CD1c-positive myeloid dendritic cell (primary cell): ENCODE results near the gene BRD2.

Experiments
- DNase-seq: peaks from one replicate; pipeline ENCODE4 v3.0.0-alpha.2; 2016; ENCODE audit errors: extremely low spot score

Gene BRD2

DNA sequence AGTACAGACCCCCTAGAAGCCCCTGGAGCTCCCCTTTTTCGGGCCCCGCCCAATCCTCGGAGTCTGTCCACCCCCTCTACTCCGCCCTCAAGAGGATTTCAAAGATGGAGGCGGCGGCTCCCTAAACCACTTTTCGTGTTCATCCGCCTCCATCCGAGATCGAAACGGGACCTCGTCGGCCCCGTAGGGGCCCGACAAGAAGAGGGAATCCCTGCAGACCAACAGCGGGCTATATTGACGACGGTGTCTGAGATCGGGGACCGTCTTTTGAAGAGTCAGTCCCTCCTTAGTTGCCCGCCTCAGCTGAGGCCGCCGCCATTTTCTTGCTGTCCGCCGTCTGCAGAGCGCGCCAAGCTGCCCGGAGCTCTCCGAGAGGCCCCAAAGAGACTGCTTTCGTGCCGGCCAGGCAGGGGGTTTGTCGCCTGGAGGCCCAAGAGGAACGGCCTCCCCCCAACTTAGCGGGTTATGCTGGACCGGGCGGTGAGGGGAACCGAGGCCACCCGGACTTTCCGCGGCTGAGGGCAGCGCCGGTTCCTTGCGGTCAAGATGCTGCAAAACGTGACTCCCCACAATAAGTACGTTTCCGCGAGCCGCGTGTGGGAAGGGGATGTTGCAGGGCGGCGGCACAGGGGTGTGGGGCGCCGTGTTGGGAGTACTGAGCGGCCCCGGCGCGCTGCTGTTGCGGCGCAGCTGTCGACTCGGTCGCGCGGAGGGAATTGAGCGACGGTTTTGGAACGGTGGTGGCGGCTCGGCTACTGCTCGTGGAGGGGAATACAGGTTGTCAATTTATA, 4.2 kb downstream of the BRD2 start:
- peak; percentile 54 for DNase-seq

DNA sequence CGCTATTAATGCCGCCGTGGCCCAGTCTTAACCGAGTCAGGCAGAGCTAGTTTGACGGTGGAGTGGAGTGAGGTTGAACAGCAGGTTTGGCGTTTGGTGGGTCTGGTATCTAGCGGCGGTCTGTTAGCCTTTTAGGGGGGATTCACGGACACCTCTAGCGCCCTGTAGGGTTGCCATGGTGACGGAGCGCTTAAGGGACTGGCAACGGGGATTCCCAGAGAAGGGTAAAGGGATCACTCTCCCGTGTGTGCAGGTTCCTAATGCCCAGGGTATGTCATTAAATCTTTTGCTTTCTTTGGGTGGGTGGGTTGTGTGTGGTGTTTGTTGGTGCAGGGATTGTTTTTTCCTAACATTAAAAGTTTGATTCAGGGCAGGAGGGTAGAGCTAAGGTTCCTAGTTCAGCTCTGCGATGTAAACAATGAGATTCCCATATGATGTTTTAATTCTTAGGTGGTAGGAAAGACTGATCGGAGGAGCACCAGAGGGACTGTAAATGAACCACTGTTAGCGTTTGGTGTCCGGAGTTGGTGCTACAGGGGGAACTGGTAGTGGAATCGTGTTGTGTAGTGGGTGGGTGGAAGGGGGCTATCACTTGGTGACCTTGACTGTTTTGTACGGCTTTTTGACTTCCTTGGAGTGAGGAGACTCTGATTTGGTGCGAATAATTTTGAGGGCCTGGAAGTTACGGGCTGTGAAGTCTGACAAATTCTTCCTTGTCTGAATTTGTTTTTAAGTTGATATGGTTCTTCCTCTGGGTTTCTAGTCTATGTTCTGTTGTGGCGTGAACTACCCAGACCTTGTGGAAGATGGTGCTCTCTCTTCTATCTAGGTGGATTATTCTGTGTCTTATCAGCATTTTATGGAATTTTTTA, 5.0 kb downstream of the BRD2 start:
- DNase-seq: peak; percentile 59

DNA sequence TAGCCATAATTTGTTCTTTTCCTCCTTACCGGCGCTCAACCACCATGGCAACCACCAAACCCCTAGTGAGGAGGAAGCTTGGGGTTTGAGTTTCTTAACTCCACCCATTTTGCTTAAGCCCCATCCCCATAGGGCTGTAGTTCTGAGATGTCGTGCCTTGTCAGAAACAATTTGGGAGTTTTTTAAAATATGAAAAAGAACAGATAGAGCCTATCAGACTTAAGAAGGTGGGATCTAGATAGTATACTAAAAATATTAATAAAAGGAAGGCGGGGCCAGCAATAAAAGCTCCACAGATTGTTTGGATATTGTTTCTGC, 5.6 kb downstream of the BRD2 start:
- peak; percentile 48 for DNase-seq

DNA sequence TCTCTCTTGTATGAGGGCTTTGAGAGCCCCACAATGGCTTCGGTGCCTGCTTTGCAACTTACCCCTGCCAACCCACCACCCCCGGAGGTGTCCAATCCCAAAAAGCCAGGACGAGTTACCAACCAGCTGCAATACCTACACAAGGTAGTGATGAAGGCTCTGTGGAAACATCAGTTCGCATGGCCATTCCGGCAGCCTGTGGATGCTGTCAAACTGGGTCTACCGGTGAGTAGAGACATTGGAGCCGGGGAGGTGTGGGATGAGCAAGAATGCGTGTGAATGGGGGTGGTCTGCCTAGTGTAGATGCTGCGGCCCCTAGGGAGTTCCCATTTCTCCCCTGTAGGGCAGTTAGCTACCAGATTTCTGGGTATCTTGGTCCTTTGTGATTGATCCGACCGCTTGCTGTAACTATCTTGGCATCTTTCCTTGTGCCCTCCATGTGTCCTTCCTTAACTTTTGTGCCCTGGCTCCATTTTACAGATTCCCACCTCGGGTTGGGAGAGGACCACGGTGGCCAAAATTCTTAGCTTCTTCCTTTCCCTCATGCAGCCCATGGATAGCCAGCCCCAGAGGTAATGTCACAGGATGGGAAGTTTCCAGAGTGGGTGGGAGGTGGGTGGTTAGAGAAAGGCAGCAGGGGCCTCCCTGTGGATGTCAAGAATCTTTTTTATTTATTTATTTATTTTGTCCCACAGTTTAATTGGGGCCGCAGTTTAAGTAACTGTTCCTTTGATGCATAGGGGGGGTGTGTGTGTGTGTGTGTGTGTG, 6.3 kb downstream of the BRD2 start:
- DNase-seq: no peak

DNA sequence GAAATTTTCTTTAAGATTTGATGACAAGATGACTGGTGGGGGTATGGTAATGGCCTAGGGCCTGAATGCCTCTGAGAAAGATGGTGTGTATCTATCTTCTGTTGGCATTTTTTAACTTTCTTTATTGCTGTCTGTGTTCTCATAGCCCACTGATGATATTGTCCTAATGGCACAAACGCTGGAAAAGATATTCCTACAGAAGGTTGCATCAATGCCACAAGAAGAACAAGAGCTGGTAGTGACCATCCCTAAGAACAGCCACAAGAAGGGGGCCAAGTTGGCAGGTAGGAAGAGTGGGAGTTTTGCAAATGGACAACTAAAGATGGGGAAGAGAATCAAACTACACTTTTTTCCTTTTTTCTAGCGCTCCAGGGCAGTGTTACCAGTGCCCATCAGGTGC, 7.5 kb downstream of the BRD2 start:
- DNase-seq: no peak

DNA sequence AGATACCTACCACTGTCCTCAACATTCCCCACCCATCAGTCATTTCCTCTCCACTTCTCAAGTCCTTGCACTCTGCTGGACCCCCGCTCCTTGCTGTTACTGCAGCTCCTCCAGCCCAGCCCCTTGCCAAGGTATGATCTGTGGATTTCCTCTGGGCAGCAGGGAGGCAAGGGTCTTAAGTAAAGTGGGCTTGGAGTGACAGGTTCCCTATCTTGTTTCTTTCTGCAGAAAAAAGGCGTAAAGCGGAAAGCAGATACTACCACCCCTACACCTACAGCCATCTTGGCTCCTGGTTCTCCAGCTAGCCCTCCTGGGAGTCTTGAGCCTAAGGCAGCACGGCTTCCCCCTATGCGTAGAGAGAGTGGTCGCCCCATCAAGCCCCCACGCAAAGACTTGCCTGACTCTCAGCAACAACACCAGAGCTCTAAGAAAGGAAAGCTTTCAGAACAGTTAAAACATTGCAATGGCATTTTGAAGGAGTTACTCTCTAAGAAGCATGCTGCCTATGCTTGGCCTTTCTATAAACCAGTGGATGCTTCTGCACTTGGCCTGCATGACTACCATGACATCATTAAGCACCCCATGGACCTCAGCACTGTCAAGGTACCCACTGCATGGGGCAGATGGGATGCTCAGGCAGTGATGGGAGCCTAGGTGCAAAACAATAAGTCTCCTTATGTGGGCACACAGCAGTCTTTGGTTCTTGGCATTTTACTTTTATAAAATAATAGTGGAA, 8.1 kb downstream of the BRD2 start:
- no peak for DNase-seq

DNA sequence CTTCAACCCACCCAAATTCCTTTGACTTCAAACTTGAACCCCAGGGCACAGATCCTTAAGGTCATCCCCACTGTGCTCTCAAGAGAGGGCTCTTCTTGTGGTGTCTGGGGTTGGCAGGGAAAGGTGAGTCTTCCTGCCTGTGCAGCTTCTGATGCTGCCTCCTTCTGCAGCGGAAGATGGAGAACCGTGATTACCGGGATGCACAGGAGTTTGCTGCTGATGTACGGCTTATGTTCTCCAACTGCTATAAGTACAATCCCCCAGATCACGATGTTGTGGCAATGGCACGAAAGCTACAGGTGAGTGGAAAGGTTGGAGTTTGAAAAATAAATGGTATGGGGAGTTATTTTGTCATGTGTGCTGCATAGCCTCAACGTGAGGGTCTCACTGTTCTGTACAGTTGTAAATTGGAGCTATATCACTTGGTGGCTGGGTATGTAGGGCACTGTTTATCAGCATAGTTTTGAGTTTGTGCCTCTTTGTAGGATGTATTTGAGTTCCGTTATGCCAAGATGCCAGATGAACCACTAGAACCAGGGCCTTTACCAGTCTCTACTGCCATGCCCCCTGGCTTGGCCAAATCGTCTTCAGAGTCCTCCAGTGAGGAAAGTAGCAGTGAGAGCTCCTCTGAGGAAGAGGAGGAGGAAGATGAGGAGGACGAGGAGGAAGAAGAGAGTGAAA, 9.0 kb downstream of the BRD2 start:
- no peak for DNase-seq

DNA sequence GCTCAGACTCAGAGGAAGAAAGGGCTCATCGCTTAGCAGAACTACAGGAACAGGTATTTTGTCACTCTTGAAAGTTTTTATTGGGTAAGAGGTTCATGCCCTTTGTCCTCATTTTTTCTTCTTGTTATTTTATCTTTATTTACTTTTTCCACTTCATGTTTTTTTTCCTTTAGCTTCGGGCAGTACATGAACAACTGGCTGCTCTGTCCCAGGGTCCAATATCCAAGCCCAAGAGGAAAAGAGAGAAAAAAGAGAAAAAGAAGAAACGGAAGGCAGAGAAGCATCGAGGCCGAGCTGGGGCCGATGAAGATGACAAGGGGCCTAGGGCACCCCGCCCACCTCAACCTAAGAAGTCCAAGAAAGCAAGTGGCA, 9.5 kb downstream of the BRD2 start:
- DNase-seq: no peak

DNA sequence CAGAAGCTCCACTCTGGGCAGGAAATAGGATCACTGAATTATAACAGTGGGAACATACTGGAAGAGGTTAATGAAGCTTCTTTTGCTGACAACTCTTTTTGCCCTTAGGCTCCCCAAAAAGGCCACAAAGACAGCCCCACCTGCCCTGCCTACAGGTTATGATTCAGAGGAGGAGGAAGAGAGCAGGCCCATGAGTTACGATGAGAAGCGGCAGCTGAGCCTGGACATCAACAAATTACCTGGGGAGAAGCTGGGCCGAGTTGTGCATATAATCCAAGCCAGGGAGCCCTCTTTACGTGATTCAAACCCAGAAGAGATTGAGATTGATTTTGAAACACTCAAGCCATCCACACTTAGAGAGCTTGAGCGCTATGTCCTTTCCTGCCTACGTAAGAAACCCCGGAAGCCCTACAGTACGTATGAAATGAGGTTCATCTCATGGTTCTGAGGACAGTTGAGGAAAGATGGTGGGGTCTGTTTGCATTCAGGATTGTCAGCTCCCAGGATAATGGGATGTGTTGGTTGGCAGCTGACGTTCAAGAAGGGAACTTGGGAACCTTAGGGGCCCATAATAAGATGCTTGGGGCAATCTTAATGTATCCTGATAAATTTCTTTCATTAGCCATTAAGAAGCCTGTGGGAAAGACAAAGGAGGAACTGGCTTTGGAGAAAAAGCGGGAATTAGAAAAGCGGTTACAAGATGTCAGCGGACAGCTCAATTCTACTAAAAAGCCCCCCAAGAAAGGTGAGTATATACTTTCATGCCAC, 11.5 kb downstream of the BRD2 start:
- no peak for DNase-seq

DNA sequence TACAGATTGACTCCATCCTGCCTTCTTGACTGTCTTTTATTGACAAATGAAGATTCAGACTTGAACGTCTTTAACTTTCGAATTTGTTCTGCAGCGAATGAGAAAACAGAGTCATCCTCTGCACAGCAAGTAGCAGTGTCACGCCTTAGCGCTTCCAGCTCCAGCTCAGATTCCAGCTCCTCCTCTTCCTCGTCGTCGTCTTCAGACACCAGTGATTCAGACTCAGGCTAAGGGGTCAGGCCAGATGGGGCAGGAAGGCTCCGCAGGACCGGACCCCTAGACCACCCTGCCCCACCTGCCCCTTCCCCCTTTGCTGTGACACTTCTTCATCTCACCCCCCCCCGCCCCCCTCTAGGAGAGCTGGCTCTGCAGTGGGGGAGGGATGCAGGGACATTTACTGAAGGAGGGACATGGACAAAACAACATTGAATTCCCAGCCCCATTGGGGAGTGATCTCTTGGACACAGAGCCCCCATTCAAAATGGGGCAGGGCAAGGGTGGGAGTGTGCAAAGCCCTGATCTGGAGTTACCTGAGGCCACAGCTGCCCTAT, 12.2 kb downstream of the BRD2 start:
- no peak for DNase-seq

DNA sequence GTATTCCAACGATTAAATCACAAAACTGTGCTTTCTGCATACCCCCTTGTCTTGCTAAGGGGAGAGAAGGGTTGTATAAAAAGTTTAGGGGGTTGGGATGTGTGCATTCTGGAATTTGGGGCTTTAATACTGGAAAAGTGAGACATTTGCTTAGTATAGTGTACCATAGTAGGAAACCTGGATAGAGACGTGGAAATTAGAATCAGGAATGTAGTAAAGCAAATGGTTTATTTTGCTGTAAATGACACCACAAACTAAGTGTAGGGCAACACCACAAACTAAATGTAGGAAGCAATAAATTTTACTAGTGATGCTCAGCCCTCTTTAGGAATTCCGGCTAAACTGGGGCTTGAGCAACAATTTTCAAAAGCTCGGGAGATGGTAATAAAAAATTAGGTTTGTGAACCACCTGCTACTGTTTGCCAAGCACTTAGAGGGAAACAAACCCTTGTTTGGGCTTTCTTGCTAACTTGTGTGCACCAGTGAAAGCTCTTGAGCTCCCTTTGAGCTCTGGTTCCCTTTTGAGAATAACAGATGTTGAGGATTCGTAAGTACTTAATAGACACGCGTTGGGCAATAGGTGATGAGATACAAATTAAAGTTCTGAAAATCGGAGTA, 13.8 kb downstream of the BRD2 start:
- no peak for DNase-seq

DNA sequence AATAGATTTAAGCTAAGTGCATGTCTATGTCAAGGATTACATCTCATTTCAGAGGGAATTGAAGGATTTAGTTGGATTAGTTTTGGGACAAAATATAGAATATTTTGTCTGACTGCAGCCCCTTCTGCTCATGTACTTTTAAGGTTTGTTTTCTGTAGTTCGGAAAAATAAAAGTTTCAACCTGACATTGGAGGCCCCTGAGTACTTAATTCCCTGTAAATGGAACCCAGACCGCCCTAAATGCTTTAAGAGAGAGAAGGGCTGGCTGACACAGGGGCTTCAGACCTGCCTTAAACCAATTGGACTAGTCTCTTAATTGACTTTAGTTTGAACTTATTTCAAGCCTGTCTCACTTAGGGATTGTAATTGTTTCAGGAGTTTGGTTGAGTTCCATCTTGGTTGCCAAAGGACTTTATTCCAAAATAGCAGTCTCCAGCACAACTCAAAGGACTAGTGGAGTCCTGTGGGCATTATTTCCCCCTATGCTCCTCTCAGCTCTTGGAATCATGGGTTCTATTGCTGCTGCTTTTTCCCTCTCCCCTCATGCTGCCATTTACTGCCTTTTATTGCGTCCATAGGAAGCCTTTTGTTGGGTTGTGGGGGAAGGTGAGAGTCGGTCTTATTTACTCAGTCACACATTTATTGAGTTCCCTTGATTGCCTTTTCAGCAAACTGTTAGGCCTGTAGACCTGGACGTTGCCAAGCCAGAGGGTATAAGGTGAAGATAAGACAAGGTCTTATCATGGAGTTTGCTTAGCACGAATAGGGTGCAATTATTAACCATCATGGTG, 14.5 kb downstream of the BRD2 start:
- no peak for DNase-seq

DNA sequence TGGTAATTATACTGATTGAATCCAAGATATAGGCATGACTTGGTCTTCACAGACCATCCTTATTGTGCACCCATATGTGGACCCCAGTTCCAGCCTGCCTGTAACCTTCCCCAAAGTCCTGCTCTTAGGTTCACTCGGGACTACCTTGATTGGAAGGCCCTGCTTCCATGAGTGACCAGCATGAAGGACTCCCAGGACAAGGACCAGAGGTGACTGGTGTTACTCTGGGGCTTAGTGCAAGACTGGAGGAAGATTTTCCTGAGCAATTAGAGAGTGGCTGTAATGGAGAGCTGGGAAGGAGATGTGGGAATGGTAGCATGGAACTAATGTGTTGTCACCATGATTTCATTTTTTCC, 15.1 kb downstream of the BRD2 start:
- DNase-seq: no peak

DNA sequence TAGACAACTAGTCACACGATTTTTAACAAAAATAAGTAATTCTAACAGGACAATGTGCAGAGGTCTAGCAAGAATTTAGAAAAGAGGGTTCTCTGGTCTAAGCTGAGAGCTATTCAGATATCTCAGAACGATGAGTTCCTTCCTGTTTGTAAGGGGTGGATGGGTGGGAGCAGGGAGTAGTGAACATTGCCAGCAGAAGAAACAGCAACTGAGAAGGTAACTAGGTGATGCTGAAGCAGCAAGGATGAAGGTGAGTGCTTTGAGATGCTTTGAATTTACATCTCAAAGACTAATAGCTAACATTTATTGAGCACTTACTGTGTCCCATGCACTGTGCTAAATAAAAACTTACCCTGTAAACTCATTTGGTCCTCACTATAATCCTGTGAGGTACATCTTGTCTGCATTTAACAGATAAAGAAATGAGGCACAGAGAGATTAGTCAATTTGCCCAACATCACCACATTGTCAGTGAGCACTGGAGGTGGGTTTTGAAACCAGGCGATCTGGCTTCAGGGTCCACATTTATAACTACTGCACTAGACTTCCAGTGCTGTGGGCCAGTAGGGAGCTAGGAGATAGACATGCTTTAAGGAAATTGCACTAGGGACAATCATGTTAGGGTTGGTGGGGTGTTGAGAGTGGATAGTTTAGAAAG, 15.7 kb downstream of the BRD2 start:
- no peak for DNase-seq

DNA sequence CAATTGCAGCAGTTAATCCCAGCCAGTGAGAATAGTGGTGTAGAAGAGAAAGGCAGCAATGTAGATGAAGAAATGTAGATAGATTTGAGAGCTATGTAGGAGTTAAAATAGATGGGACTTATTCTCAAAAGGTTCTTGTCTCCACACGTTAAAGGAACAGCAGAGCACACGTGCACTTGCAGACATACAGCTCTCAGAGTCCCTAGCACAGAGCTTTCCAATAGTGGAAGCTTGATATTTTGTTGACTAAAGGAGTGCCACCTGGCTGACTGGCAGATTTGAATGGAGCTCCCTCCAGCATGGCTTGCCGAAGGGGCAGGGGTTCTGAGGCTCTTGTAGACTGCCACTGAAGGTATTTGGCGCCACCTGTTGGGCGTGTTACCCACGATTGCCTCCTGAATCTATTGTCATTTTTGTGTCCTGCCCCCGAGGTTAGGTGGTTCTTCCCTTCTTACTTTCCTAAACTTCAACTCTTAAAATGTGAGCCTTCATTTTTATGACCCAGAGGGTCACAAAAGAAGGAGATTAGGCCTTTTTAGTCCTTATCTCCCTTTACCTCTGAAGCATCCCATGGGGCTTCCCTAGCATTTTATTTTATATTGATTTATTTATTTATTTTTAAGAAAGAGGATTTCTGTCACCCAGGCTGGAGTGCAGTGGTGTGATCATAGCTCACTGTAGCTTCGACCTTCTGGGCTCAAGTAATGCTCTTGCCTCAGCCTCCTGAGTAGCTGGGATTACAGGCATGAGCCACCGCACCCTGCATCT, 16.4 kb downstream of the BRD2 start:
- peak; percentile 88 for DNase-seq

DNA sequence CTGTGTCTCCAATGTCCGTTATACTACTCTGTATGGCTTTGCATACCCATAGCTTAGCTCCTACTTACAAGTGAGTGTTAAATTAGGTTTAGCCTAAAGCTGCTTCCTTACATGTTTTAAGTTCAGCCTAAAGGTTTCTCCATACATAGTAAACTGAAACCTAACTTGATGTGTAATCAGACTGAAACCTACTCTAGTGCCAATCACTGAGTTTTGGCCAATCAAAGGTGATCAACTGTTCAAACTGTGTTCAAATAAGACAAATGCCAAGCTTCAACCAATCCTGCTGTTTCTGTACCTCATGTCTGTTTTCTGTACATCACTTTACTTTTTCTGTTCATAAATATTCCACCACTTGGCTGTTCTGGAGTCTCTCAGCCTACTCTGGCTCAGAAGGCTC, 21.0 kb downstream of the BRD2 start:
- no peak for DNase-seq

DNA sequence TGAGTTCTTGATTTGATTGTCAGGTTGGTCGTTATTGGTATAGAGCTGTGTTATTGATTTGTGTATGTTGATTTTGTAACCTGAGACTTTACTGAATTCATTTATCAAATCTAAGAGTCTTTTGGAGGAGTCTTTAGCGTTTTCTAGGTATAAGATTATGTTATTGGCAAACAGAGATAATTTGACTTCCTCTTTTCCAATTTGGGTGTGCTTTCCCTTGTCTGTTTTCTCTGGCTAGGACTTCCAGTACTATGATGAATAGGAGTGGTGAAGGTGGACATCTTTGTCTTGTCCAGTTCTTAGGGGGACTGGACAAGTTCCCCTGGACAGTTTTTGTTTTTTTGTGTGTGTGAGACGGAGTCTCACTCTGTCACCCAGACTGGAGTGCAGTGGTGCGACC, 23.6 kb downstream of the BRD2 start:
- no peak for DNase-seq
